WTC11 (cell line): ENCODE measurements around the gene HOXB13. TPM values are rescaled to one million over a fixed set of nuclear protein-coding genes. Genes with fewer than 3 reads are reported as not detected.

ENCODE experiments used
- ATAC-seq: fragments of 200-7000 bp; cut with Tn5 transposase; 2 replicates; pipeline ENCODE4 v1.10.0; 2021; ENCODE audit warnings: mild to moderate bottlenecking, moderate library complexity
- CTCF ChIA-PET: fragments of 300-600 bp; sonication (Branson Sonifier 250); formaldehyde crosslinking; loops from one replicate; lab custom pipeline; 2021; ENCODE audit warnings: antibody characterized with exemption; lab: Charles Lee
- POLR2A ChIA-PET: fragments of 350-600 bp; sonication (Branson Sonifier 250); formaldehyde crosslinking; loops from one replicate; lab custom pipeline; 2021; ENCODE audit warnings: antibody characterized with exemption; lab: Charles Lee
- DNase-seq: peaks from one replicate; pipeline ENCODE4 v3.0.0; 2021; ENCODE audit warnings: low spot score
- H3K27ac Mint-ChIP-seq: 2 replicates; pipeline ENCODE4 v1.8.0; 2021; ENCODE audit warnings: mixed read lengths
- H3K27me3 Mint-ChIP-seq: 2 replicates; pipeline ENCODE4 v1.8.0; 2021; ENCODE audit warnings: low read depth, mild to moderate bottlenecking, moderate library complexity, mixed read lengths
- H3K36me3 Mint-ChIP-seq: 2 replicates; pipeline ENCODE4 v1.8.0; 2021; ENCODE audit warnings: mixed read lengths
- H3K4me1 Mint-ChIP-seq: 2 replicates; pipeline ENCODE4 v1.8.0; 2022; ENCODE audit warnings: mixed read lengths
- H3K4me3 Mint-ChIP-seq: 2 replicates; pipeline ENCODE4 v1.8.0; 2021; ENCODE audit warnings: mild to moderate bottlenecking, moderate library complexity, mixed read lengths
- H3K9me3 Mint-ChIP-seq: 2 replicates; pipeline ENCODE4 v1.8.0; 2021; ENCODE audit warnings: mixed read lengths
- GRHL2 ChIP-seq: fragments of 250-450 bp; sonication (Bioruptor Pico); IDR thresholded peaks from 2 replicates; pipeline ENCODE4 v1.8.0; 2022; ENCODE audit warnings: mild to moderate bottlenecking, moderate library complexity; ENCODE audit not compliant: insufficient replicate concordance, severe bottlenecking
- NFATC4 ChIP-seq: fragments of 250-450 bp; sonication (Bioruptor Pico); IDR thresholded peaks from 2 replicates; pipeline ENCODE4 v1.9.0; 2021; ENCODE audit warnings: mild to moderate bottlenecking
- NR3C1 ChIP-seq: sonication (generic); formaldehyde crosslinking; conservative IDR thresholded peaks from 2 replicates; pipeline ENCODE4 v1.8.1; 2023; ENCODE audit warnings: low read depth, mild to moderate bottlenecking, missing genetic modification reagents
- SMAD4 ChIP-seq: sonication (generic); formaldehyde crosslinking; IDR thresholded peaks from 2 replicates; pipeline ENCODE4 v1.8.0; 2022; ENCODE audit warnings: mild to moderate bottlenecking, missing genetic modification reagents
- TEAD4 ChIP-seq: sonication (generic); formaldehyde crosslinking; IDR thresholded peaks from 2 replicates; pipeline ENCODE4 v1.8.0; 2022; ENCODE audit warnings: mild to moderate bottlenecking, missing genetic modification reagents
- ZBTB43 ChIP-seq: sonication (generic); formaldehyde crosslinking; IDR thresholded peaks from 2 replicates; pipeline ENCODE4 v1.8.1; 2023; ENCODE audit warnings: mild to moderate bottlenecking, missing genetic modification reagents
- ZNF263 ChIP-seq: sonication (generic); formaldehyde crosslinking; IDR thresholded peaks from 2 replicates; pipeline ENCODE4 v1.8.1; 2022; ENCODE audit warnings: low read depth, mild to moderate bottlenecking, moderate library complexity, missing genetic modification reagents
- ZNF423 ChIP-seq: fragments of 250-450 bp; sonication (Bioruptor Pico); IDR thresholded peaks from 2 replicates; pipeline ENCODE4 v2.1.2; 2022; ENCODE audit warnings: mild to moderate bottlenecking, moderate library complexity
- ZNF512 ChIP-seq: sonication (generic); formaldehyde crosslinking; IDR thresholded peaks from 2 replicates; pipeline ENCODE4 v1.8.1; 2022; ENCODE audit warnings: missing genetic modification reagents, borderline replicate concordance
- total RNA-seq: library from RNA; stranded (reverse); gene quantifications from 3 replicates; pipeline ENCODE4 v1.2.3, GENCODE V29; 2021
- TF ChIP-seq, protein P1 (sequence below): fragments of 250-450 bp; sonication (Bioruptor Pico); IDR thresholded peaks from 2 replicates; pipeline ENCODE4 v1.9.0; 2021; ENCODE audit warnings: mild to moderate bottlenecking
- TF ChIP-seq, protein P2 (sequence below): sonication (generic); formaldehyde crosslinking; IDR thresholded peaks from 2 replicates; pipeline ENCODE4 v1.8.0; 2022; ENCODE audit warnings: mild to moderate bottlenecking, missing genetic modification reagents
- TF ChIP-seq, protein P3 (sequence below): sonication (generic); formaldehyde crosslinking; IDR thresholded peaks from 2 replicates; pipeline ENCODE4 v1.8.1; 2022; ENCODE audit warnings: low read depth, mild to moderate bottlenecking, moderate library complexity, missing genetic modification reagents, borderline replicate concordance

HOXB13 gene
- total RNA-seq, 1 experiment from 2014 or later: 2.8 TPM

DNA sequence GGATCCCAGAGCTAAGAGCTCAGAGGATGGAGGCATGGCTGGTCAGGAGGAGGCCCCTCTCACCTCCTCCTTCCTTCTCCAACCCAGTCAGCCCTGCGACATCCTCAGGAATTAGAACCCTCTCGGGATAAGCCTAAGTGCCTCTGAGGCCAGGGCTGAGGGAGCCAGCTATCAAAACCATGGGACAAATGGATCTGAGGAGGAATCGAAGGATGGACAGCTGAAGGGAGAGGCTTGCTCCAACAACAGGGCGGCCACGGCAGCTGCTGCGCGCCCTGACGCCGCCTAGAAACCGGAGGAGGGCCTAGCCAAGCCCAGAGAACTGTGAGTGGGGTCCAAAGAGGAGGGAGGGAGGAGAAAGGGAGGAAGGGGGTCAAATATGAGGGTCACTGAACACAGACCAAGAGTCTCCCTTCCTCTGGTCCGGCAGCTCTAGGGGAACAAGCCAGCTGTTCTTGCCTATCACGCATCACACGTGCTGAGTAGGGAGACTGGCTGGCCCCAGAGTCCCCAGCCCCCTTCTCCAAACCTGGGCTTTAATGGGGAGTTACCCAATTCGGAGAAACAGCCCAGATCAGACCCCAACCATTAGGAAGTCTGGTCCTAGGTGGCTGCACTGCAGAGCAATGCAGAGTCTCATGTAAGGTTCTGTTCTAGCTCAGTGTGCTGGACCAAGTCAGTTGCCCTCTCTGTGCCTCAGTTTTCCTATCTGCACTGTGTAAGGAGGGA lies 5.9 kb upstream of the HOXB13 start (continued):
- TF ChIP-seq ZNF512 (CRISPR knock-in tag): no peak

DNA sequence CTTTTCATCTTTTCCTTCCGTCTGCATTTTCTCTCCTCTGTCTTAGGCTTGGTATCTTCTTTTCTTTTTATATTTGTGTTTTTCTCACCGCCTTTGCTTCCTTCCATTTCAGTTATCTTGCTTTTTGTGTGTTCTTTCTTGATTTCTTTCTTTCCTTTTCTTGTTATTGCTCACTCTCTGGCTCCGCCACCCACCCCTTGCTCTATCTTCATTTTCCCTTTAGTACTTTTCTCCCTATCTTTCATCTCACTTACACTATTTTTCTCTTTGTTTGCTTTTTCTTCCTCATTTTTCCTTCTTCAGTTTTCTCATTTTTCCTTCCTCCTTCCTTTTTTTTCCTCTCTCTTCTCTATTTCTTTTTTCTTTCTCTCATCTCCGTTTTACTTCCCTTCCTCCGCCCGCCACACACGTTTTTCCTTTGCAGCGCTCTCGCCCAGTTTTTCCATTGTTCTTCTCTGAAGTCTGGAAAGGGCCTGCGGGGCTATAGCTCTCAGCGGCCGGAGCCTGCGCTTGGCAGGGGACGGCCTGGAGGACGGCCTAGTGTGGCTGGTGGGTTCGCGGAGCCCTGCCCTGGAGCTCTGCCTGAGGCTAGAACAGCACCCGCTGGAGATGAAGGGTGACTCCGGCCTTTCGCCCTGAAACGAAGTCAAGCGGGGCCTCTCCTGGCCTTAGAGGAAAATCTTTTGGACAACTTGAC lies 5.2 kb upstream of the HOXB13 start:
- no peaks in the 10 kb centered on the region for H3K9me3 Mint-ChIP-seq
- DNase-seq (no peak), ATAC-seq (0 out of 2 replicates have a peak, but pooled peaks have one; percentile 4)
- no peaks in the 10 kb centered on the region for H3K36me3 Mint-ChIP-seq
- peaks cover 100% of the 10 kb centered on the region for H3K27me3 Mint-ChIP-seq
- peak overlapping the region; percentile 65 for H3K4me3 Mint-ChIP-seq
- POLR2A ChIA-PET: no interaction called here
- peaks cover 35% of the 10 kb centered on the region for H3K4me1 Mint-ChIP-seq
- TF ChIP-seq ZNF512 (CRISPR knock-in tag): peak; percentile 94
- TF ChIP-seq, protein P1, sequence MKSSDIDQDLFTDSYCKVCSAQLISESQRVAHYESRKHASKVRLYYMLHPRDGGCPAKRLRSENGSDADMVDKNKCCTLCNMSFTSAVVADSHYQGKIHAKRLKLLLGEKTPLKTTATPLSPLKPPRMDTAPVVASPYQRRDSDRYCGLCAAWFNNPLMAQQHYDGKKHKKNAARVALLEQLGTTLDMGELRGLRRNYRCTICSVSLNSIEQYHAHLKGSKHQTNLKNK (CRISPR knock-in tag): no peak
- no peak for TF ChIP-seq ZNF263 (CRISPR knock-in tag)
- TF ChIP-seq, protein P2, sequence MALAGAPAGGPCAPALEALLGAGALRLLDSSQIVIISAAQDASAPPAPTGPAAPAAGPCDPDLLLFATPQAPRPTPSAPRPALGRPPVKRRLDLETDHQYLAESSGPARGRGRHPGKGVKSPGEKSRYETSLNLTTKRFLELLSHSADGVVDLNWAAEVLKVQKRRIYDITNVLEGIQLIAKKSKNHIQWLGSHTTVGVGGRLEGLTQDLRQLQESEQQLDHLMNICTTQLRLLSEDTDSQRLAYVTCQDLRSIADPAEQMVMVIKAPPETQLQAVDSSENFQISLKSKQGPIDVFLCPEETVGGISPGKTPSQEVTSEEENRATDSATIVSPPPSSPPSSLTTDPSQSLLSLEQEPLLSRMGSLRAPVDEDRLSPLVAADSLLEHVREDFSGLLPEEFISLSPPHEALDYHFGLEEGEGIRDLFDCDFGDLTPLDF: no peak
- no peak for TF ChIP-seq ZBTB43 (CRISPR knock-in tag)
- no peak overlapping the region for H3K27ac Mint-ChIP-seq
- CTCF ChIA-PET: interaction anchor here (0.7 to 9.3 kb wide), 7 partner anchors 10 to 145 kb away, joined by 3 to 70 read pairs (median 4); partner anchors contain the start of genes PRAC1 and PRAC2

DNA sequence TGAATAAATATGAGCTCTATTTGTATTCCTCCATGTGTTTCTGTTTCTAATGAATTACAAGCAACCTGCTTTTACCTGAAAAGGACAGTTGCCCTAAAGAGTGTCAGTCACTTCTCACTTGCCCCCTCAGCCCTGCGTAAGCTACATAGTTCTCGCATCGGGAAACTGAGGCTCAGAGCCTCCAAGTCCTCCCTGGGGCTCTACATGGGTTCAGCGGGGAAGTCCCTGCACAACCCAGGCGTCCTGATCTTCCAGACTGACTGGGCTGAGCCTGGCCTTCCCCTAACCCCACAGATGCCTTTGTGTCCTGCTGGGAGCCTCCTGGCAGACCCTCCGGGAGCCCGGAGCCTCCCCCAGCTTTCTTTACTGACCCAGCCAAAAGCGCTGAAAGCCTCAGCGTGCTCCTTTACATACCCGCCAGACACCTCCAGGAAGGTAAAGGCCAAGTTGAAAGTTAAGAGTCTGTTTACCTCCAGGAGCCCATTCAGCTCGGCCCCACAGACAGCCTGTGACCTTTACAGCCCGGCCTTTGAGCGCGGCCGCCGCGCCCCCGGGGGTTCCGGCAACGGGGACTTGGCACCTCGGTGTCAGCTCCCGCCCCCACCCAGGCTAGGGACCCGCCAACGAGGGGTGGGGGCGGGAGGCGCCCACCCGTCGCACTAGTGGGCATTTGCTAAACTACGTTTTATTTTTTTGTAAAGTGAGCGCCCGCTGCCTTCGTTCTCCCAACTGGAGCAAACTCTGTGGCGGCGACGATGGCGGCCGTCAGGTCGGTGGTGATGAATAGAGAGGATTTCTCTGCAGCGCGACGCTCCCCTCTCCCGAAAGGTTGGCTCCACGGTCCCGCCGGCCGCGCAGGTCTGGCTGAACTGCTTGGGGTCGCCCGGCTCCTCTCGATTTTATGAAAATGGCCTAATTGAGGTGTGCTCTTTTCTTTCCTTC lies 4.4 kb upstream of the HOXB13 start:
- peak; percentile 63 for ATAC-seq

DNA sequence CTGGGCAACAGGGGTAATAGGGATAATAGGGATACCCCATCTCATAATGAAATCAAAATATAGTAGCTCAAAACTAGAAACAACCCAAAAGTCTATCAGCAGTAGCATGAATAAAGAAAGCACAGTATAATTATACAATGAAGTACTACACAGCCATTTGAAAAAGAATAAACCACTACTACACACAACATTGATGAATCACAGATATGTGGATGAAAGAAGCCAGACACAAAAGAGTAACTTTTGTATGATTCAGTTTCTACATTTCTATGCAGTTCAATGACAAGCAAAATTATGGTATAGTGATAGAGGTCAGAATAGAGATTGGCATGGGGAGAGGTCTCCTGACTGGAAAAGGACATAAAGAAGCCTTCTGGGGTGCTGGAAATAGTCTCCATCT lies 2.8 kb upstream of the HOXB13 start:
- POLR2A ChIA-PET: interaction anchor here (0.6 kb wide), 1 partner anchor 35 kb away, joined by 3 read pairs; no protein-coding TSS in a partner anchor
- Mint-ChIP-seq H3K27ac (no peak overlapping the region), H3K36me3 (no peaks in the 10 kb centered on the region)
- TF ChIP-seq NFATC4 (CRISPR knock-in tag): no peak
- TF ChIP-seq, protein P3, sequence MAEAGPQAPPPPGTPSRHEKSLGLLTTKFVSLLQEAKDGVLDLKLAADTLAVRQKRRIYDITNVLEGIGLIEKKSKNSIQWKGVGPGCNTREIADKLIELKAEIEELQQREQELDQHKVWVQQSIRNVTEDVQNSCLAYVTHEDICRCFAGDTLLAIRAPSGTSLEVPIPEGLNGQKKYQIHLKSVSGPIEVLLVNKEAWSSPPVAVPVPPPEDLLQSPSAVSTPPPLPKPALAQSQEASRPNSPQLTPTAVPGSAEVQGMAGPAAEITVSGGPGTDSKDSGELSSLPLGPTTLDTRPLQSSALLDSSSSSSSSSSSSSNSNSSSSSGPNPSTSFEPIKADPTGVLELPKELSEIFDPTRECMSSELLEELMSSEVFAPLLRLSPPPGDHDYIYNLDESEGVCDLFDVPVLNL (CRISPR knock-in tag): no peak
- no peak for TF ChIP-seq NR3C1 (CRISPR knock-in tag)
- TF ChIP-seq, all 79 proteins: peak for 0
- Mint-ChIP-seq H3K9me3 (no peaks in the 10 kb centered on the region), H3K27me3 (peaks cover 100% of the 10 kb centered on the region), H3K4me3 (no peak overlapping the region), H3K4me1 (peaks cover 31% of the 10 kb centered on the region)
- ATAC-seq (no peak), DNase-seq (no peak)
- CTCF ChIA-PET: interaction anchor here (1.0 to 9.3 kb wide), 7 partner anchors 8 to 147 kb away, joined by 3 to 70 read pairs (median 6); partner anchors contain the start of genes PRAC1 and PRAC2

More for the DNA sequence above, 4.4 kb upstream of the HOXB13 start:
- peak overlapping the region; percentile 65 for H3K4me3 Mint-ChIP-seq
- TF ChIP-seq SMAD4: no peak
- peak; percentile 82 for TF ChIP-seq ZNF423 (CRISPR knock-in tag)
- no peak for TF ChIP-seq TEAD4
- no peak for TF ChIP-seq GRHL2 (CRISPR knock-in tag)
- TF ChIP-seq, all 79 proteins: peak for 1
- Mint-ChIP-seq H3K36me3 (no peaks in the 10 kb centered on the region), H3K4me1 (peaks cover 31% of the 10 kb centered on the region), H3K9me3 (no peaks in the 10 kb centered on the region), H3K27me3 (peaks cover 100% of the 10 kb centered on the region), H3K27ac (no peak overlapping the region)
- ChIA-PET CTCF (interaction anchor here (0.6 to 9.3 kb wide), 7 partner anchors 9 to 154 kb away, joined by 3 to 70 read pairs (median 5); partner anchors contain the start of genes PRAC1 and PRAC2), POLR2A (no interaction called here)
- DNase-seq: no peak
